Measurements from ENCODE around the gene MICU1. TPM values are rescaled to one million over a fixed set of nuclear protein-coding genes. Genes with fewer than 3 reads are reported as not detected.
A peak's percentile ranks its signal among the peaks of the same experiment; 100 is the strongest.
"Not testable (repeated sequence)": the region's sequence is repeated elsewhere in the genome, so short reads cannot be mapped to it uniquely, and the experiment has no call there.

The MICU1 gene
- total RNA-seq, 1 donor from 2014 or later: 41.0 TPM

DNA sequence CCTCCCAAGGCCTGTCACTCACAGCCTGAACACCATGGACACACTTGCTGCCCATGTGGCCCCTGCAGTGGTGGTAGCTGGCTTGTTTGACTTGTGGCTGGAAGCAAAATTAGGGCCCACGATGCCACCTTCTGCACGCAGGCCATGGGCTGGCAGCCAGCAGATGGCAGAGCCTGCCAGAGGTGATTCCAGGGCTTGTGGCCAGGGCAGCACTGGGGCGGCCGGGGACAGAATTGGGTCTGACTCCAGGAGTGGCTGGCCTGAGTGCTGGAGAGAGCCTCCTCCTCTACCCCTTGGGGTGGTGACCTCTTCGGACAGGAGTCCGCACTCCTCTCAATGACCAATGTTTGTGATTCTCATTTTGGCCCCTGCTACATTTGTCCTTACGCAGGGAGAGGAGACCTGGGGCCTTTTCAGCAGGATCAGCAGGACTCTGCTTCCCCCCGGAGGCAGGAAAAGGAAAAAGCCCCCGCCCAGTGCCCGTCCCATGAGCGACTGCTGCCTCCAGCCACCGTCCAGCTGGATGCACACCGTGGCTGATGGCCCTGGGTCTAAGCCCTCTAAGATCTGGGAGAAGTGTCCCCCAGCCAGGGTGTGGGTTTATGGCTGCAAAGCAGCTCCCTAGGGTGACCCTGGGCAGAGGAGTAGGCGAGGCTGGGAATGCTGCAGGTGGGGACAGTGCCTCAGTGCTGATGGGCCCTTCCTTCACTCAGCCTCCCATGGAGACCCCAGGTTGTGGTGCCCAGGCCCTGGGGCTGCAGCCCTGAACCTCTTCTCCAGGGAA is 297.6 kb downstream of the MICU1 start:
- peak; percentile 85 for DNase-seq
- intact Hi-C loops (cut with DNase I): loop anchor here (10.0 kb wide), 1 partner anchor 53 kb away; the partner anchor contains the start of gene DDIT4
- peak; percentile 75 for ATAC-seq (ENCODE audit: poor library complexity)

DNA sequence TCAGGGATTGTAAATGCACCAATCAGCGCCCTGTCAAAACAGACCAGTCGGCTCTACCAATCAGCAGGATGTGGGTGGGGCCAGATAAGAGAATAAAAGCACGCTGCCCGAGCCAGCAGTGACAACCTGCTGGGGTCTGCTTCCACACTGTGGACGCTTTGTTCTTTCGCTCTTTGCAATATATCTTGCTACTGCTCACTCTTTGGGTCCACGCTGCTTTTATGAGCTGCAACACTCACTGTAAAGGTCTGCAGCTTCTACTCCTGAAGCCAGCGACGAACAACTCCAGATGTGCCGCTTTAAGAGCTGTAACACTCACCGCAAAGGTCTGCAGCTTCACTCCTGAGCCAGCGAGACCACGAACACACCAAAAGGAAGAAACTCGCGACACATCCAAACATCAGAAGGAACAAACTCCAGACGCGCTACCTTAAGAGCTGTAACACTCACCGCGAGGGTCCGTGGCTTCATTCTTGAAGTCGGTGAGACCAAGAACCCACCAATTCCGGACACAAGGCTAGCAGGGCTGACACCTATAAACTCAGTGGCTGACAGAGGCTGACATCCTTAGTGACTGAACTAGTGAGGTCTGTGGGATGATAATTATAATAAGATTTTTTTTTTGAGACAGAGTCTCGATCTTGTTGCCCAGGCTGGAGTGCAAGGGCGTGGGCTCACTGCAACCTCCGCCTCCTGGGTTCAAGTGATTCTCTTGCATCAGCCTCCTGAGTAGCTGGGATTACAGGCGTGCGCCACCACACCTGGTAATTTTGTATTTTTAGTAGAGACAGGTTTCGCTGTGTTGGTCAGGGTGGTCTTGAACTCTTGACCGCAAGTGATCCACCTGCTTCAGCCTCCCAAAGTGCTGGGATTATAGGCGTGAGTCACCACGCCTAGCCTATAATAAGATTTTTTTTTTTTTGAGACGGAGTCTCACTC is 298.9 kb downstream of the MICU1 start:
- DNase-seq; ATAC-seq (ENCODE audit: poor library complexity): not testable (repeated sequence)
- intact Hi-C loops (cut with DNase I): loop anchor here (10.0 kb wide), 1 partner anchor 52 kb away; the partner anchor contains the start of gene DDIT4

DNA sequence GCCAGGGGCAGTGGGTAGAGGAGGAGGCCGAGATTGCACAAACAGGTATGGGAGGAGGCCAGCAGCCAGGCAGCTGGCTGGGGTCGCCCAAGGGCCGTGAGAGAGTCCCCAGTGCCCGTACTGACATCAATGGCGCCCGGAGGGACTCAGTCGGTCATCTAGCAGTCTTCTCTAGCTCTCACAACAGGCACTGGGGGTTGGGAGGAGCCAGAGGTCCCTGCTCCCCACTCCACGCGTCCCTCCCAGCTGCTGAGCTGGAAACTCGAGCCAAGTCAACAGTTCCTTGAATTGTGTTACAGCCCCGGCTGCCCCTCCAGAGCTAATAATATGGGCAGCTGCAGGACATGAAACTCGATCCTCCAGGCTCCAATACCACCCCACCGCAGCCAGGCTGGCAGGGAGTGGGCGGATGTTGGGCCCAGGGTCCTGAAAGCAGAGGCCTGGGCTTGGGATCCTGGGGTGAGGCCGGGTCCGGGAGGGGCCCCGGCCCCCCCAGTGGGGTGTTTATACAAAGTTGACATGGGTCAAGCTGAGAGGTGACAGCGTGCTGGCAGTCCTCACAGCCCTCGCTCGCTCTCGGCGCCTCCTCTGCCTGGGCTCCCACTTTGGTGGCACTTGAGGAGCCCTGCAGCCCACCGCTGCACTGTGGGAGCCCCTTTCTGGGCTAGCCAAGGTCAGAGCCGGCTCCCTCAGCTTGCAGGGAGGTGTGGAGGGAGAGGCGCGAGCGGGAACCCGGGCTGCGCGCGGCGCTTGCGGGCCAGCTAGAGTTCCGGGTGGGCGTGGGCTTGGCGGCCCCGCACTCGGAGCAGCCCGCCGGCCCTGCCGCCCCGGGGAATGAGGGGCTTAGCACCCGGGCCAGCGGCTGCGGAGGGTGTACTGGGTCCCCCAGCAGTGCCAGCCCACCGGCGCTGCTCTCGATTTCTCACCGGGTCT is 300.4 kb downstream of the MICU1 start:
- intact Hi-C loops (cut with DNase I): loop anchor here (10.0 kb wide), 1 partner anchor 51 kb away; the partner anchor contains the start of gene DDIT4
- DNase-seq (peak; percentile 85), ATAC-seq (ENCODE audit: poor library complexity) (peak; percentile 9)

DNA sequence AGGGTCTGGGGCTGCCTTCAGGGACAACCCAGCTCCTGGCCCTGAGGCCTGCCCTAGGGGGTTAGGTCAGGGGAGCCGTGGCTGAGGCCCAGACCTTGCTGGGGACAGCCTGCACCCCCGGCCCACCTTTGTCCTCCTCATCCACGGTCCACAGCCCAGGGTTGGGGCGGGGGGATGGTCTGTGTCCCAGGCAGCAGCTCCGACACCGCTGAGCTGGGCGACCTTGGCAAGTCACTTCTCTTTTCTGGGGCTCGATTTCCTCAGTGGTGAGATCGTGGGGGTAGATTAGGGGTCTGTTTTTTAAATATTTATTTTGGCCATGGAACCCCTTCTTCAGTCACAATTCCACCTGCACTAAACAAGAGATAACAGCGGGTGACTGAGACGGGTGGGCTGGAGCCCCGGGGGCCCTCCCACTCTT is 302.1 kb downstream of the MICU1 start:
- intact Hi-C loops (cut with DNase I): loop anchor here (10.0 kb wide), 1 partner anchor 49 kb away; the partner anchor contains the start of gene DDIT4
- no peak for DNase-seq

DNA sequence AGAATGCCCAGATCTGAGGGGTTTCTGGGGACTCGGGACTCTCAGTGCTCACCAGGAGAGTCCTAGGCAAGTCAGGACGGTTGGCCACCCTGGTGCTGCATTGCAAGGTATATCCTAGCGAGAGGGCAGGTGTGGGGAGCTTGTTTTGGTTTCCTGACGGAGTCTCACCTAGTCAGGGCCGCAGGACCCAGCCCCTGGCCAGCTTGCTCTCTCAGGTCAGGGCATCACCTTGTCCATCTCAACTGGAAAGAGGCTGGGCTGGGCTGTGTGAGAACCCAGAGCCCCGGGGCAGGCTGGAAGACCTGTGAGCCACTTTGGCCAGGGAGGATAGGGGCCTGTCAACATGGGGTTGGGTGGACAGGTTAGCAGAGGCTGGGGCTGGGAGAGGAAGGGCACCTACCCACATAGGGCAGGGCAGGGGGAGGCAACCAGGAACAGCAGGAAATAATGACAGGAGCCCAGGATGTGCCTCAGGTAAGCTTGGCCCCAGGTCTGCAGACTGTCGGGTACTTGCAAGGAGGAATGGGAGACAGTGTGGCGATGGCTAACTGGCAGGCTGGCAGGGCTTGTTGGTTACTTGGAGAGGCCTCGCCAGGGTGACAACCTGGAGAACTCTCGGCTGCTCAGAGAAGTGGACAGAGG is 302.6 kb downstream of the MICU1 start:
- ATAC-seq (ENCODE audit: poor library complexity) (no peak), DNase-seq (no peak)
- intact Hi-C loops (cut with DNase I): loop anchor here (10.0 kb wide), 1 partner anchor 48 kb away; the partner anchor contains the start of gene DDIT4

More for the DNA sequence above, 302.1 kb downstream of the MICU1 start:
- no peak for ATAC-seq (ENCODE audit: poor library complexity)

DNA sequence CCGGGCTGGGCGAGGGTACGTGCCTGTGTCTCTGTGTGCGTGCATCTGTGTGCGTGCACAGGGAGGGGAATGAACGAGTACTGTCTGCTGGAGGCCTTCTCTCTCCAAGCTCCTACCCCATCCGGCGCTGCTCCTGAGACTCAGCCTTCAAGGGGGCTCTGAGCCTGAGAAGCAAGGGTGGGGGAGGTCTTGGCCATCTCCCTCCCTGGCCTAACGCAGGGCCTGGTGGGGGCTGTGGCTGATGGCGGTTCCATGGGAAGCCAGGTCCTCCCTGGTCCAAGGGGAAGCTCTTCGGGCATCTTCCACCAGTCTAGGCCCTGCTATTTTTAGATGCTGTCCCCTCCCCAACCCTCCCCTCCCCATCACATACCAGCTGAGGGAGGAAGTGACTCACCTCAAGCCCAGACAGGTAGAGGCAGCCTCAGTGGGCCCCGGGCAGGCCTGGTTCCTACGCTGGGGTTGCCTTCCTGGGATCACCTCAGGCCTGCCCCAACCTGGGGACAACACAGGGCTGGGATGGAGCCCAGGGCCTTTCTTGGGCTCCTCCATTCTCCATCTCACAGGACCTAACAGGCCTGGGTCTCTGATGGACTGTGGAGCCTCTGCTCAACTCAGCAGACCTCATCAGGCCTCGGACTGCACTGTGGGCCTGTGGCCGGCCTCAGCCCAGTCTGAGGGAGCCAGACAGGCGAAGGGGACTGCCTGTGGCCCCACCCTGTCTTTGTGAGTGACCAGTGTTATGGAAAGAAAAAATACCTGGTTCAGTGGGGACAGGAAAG is 303.4 kb downstream of the MICU1 start:
- no peak for DNase-seq
- ATAC-seq (ENCODE audit: poor library complexity): no peak
- intact Hi-C loops (cut with DNase I): loop anchor here (10.0 kb wide), 1 partner anchor 48 kb away; the partner anchor contains the start of gene DDIT4

DNA sequence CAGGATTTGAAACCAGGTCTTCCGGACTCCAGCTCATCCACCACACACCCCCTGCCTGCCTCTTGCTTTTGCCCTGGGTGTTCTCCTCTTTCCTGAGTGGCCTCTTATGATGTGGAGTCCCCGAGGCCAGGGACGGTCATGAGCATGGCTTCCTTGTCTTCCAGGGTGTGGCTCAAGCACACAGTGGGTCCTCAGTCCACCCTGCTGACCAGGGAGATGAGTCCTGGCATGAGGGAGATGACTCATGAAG is 303.9 kb downstream of the MICU1 start:
- intact Hi-C loops (cut with DNase I): loop anchor here (10.0 kb wide), 1 partner anchor 47 kb away; the partner anchor contains the start of gene DDIT4
- DNase-seq: no peak

DNA sequence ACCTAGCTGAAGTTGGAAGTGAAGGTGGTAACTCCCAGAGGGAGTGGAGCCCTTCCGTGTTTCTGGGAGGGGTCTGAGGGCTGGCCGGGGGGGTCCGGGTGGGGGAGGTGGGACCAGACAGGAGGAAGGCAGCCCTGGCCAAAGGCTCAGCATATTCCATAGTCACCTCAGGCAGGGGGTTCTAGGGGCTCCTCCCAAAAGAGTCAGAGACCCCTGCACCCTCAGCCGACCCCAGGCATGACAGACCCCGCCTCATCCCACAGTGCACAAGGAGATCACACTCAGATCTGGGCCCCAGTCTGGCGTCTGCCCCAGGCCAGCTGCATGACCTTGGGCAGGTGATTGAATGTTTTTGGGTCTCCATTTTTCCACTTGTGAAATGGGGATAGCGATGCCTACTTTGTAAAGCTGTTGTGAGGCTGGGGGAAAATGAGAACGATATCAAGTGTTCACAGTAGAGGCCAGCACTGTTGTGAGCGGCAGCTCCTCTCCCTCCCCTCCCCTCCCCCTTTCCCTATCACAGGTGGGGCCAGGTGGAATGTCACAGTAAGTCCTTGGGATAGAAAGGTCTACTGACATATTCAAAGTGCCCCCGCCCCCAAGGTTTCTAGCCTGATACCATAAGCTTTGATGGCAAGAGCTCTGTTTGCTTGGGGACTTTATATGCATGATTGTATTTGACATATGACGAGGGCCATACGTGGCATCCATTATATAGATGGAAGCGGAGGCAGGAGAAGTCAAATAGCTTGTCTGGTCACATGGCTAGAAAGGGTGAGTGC is 304.4 kb downstream of the MICU1 start:
- ATAC-seq (ENCODE audit: poor library complexity) (no peak), DNase-seq (no peak)
- intact Hi-C loops (cut with DNase I): loop anchor here (10.0 kb wide), 1 partner anchor 47 kb away; the partner anchor contains the start of gene DDIT4

More for the DNA sequence above, 303.9 kb downstream of the MICU1 start:
- no peak for ATAC-seq (ENCODE audit: poor library complexity)

DNA sequence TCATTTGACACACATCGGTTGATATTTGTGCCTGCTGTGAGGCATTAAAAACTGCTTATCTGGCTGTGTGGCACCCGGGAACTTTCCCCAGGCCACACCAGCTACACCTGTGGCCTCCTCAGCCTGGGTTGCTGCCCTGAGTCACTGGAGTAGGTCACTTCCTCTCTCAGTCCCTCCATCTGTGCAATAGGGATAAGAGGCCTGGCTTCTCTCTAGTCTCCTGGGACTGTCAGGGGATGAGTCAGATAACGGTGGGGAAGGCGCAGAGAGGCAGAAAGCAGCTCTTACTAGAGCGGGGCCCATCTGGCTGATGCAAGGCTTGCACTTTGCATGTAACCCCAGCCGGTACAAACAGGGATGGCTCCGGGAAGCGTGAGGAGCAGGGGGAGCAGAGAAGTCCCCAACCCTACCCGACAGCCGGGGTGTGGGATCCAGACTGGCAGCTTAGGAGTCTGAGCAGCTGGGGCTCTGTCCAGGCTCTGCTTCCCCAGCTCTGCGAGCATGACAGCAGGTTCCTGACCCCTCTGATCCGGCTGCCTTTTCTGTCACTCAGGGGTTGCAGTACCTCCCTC is 305.1 kb downstream of the MICU1 start:
- ATAC-seq (ENCODE audit: poor library complexity) (peak; percentile 45), DNase-seq (peak; percentile 75)
- intact Hi-C loops (cut with DNase I): loop anchor here (10.0 kb wide), 1 partner anchor 46 kb away; the partner anchor contains the start of gene DDIT4

DNA sequence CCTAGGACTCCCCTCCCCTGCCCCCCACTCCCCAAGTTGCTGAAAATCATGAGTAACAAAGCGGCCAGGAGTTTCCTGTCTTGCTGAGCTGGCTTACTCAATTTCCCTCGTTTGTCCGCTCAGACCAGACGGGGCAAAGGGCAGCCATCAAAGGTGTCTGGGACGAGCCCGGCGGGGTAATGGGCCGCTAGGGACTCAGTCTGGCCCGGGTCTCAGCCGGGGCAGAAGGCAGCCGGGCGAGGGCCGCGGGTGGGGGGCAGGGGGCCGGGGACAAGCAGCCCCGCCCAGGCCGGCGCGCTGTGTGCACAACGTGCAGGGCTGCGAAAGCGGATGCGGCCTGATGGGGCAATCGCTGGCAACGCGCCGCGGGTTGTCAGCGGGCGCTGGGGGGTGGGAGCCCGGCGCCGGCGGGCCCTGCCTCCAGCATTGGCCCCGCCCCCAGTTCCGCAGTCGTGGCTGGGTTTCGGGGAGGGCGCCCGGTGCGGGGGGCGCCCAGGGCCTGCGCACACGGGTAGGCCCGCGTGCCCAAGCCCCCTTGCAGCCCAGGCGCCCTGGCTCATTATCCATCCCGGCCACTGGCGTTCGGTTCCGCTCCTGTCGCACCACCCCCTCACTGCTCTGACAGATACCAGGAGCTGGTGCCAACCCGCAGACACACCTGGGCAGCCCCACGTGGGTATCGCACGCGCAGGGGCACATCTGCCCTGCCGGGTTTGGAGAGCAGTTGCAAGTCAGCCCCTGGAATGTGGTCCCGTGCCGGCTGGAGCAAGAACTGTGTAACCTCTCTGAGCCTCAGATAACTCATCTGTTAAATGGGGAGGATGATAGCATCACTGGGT is 306.2 kb downstream of the MICU1 start:
- peak; percentile 97 for DNase-seq
- intact Hi-C loops (cut with DNase I): loop anchor here (10.0 kb wide), 1 partner anchor 45 kb away; the partner anchor contains the start of gene DDIT4
- ATAC-seq (ENCODE audit: poor library complexity): peak; percentile 89

DNA sequence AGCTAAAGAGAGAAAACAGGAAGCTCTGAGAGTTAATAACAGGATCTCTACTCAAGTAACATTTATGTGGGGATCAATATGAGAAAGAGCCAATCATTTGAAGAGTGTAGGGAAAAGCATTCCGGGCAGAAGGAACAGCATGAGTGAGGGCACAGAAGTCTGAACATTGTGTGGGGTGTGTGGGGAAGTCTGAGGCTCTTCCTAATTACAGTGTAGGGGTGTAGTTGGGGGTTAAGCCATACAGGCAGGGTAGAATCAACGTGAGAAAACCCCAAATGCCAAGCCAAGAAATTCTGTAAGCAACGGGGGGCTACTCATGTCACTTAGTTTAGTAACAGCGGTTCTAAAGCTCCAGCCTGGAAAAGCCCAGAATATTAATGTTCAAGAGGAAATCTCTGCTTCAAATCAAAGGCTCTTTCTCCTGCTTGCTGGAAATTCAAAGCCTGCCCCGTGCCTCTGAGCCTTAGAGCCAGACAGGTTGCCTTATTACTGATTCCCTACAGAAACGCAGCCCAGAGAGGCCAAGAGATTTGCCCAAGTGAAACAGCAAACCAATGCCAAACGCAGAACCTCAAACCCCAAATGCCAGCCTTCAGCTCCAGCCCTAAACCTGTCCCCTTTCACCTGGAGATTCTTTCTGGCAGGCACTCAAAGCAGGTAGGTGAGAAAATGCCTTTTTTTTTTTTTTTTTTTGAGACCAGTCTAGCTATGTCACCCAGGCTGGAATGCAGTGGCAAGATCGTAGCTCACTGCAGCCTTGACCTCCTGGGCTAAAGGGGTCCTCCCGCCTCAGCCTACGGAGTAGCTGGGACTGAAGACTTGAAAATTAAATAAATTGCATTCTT is 307.2 kb downstream of the MICU1 start:
- no peak for DNase-seq
- no peak for ATAC-seq (ENCODE audit: poor library complexity)
- intact Hi-C loops (cut with DNase I): no loop called here

All from Right ventricle myocardium superior (tissue), 1 donor.